GM12878 (cell line): ENCODE data around the gene ARMCX6. TPM values are rescaled to one million over a fixed set of nuclear protein-coding genes. Genes with fewer than 3 reads are reported as not detected.

Experiments used
- BCL11A ChIP-seq: IDR thresholded peaks from 2 replicates; pipeline ENCODE4 v1.6.1; 2011; ENCODE audit warnings: low read depth, low read length
- CBX3 ChIP-seq: fragments of 200-600 bp; sonication (generic); IDR thresholded peaks from 2 replicates; pipeline ENCODE4 v1.6.1; 2016; ENCODE audit warnings: low read depth, borderline replicate concordance
- CEBPB ChIP-seq, 2 experiments: fragments of 150-350 bp in 1 of 2; IDR thresholded peaks; 2 replicates each; pipeline ENCODE4 v1.6.1; 2012 to 2014; ENCODE audit warnings: low read depth in 2 of 2, low read length in 2 of 2, borderline replicate concordance in 1 of 2, inconsistent platforms in 1 of 2
- EGR1 ChIP-seq, 2 experiments: IDR thresholded peaks; 1 replicate in 1 of 2; 2 replicates in 1 of 2; pipeline ENCODE4 v1.6.1; 2011 to 2012; ENCODE audit warnings: low read depth in 2 of 2, low read length in 2 of 2, borderline replicate concordance in 1 of 2, mild to moderate bottlenecking in 1 of 2, moderate library complexity in 1 of 2
- EP300 ChIP-seq, 2 experiments: fragments of 150-350 bp in 1 of 2; IDR thresholded peaks; 2 replicates each; pipeline ENCODE4 v1.6.1; 2011 to 2012; ENCODE audit warnings: low read depth in 2 of 2, low read length in 2 of 2, borderline replicate concordance in 1 of 2, improper control_type of control experiment in 1 of 2, inconsistent platforms in 1 of 2; ENCODE audit not compliant: control insufficient read depth in 1 of 2
- ESRRA ChIP-seq: IDR thresholded peaks from 2 replicates; pipeline ENCODE4 v1.6.1; 2012; ENCODE audit warnings: mild to moderate bottlenecking, low read length, improper control_type of control experiment
- GABPA ChIP-seq: IDR thresholded peaks from 2 replicates; pipeline ENCODE4 v1.6.1; 2014; ENCODE audit warnings: antibody characterized with exemption, low read depth, mild to moderate bottlenecking, inconsistent platforms
- IKZF2 ChIP-seq, 2 experiments: fragments of 450-650 bp; IDR thresholded peaks; 2 replicates each; pipeline ENCODE4 v1.6.1; 2017; ENCODE audit warnings: mild to moderate bottlenecking in 2 of 2, moderate library complexity in 2 of 2
- KAT2A ChIP-seq: conservative IDR thresholded peaks from 2 replicates; pipeline ENCODE4 v1.6.1; 2011; ENCODE audit warnings: low read depth, low read length; ENCODE audit not compliant: control insufficient read depth
- PAX8 ChIP-seq: fragments of 450-650 bp; IDR thresholded peaks from 2 replicates; pipeline ENCODE4 v1.6.1; 2017; ENCODE audit warnings: mild to moderate bottlenecking, moderate library complexity
- POLR2AphosphoS5 ChIP-seq: IDR thresholded peaks from 2 replicates; pipeline ENCODE4 v1.6.1; 2011; ENCODE audit warnings: mild to moderate bottlenecking, low read length, inconsistent platforms
- RAD51 ChIP-seq: fragments of 450-650 bp; IDR thresholded peaks from 2 replicates; pipeline ENCODE4 v1.6.1; 2016; ENCODE audit warnings: moderate library complexity, mild to moderate bottlenecking, inconsistent platforms
- REST ChIP-seq: IDR thresholded peaks from 2 replicates; pipeline ENCODE4 v1.6.1; 2012; ENCODE audit warnings: mild to moderate bottlenecking, low read depth, low read length
- SREBF1 ChIP-seq: IDR thresholded peaks from 2 replicates; pipeline ENCODE4 v1.6.1; 2012; ENCODE audit warnings: mild to moderate bottlenecking, low read length
- STAT1 ChIP-seq: fragments of 450-650 bp; conservative IDR thresholded peaks from 2 replicates; pipeline ENCODE4 v1.6.1; 2014; ENCODE audit warnings: antibody characterized with exemption, mild to moderate bottlenecking
- WRNIP1 ChIP-seq: IDR thresholded peaks from 2 replicates; pipeline ENCODE4 v1.6.1; 2011; ENCODE audit warnings: low read depth, low read length, improper control_type of control experiment, borderline replicate concordance
- ZBED1 ChIP-seq: IDR thresholded peaks from 2 replicates; pipeline ENCODE4 v1.6.1; 2016; ENCODE audit warnings: borderline replicate concordance
- ZNF217 ChIP-seq: fragments of 450-650 bp; IDR thresholded peaks from 2 replicates; pipeline ENCODE4 v1.6.1; 2017; ENCODE audit warnings: antibody characterized with exemption, mild to moderate bottlenecking
- ZNF622 ChIP-seq: fragments of 450-650 bp; IDR thresholded peaks from 2 replicates; pipeline ENCODE4 v1.6.1; 2017; ENCODE audit warnings: mild to moderate bottlenecking, inconsistent platforms
- ZNF687 ChIP-seq: fragments of 450-650 bp; IDR thresholded peaks from 2 replicates; pipeline ENCODE4 v1.6.1; 2017; ENCODE audit warnings: mild to moderate bottlenecking, moderate library complexity
- polyA plus RNA-seq, 11 experiments: library from polyadenylated mRNA; depleted of rRNA in 4 of 11; unstranded in 6 of 11; stranded (reverse) in 5 of 11; fragments of >200 nt; fragmentation: Nextera tagmentation in 4 of 11; fragmentation: Illumina TruSeq in 1 of 11; extraction: Ambion mirVana in 4 of 11; extraction: Trizol in 1 of 11; gene quantifications; 1 replicate in 1 of 11; 2 replicates in 10 of 11; pipeline versions ENCODE4 v1.2.1 to v1.2.3, GENCODE V29; 2011 to 2016; ENCODE audit warnings: inconsistent platforms in 2 of 11, missing spikeins in 2 of 11, low read depth in 1 of 11
- total RNA-seq, 4 experiments: library from RNA; depleted of rRNA in 3 of 4; stranded (reverse); fragments of >200 nt in 3 of 4; fragmentation: Illumina TruSeq in 1 of 4; extraction: Trizol in 1 of 4; gene quantifications; 2 replicates each; pipeline versions ENCODE4 v1.2.1 to v1.2.3, GENCODE V29; 2013 to 2021
- TF ChIP-seq, protein P1 (sequence below): fragments of 450-650 bp; IDR thresholded peaks from 2 replicates; pipeline ENCODE4 v1.6.1; 2016; ENCODE audit warnings: mild to moderate bottlenecking
- TF ChIP-seq, protein P2 (sequence below): IDR thresholded peaks from 2 replicates; pipeline ENCODE4 v1.6.1; 2011; ENCODE audit warnings: mild to moderate bottlenecking, low read depth, low read length, moderate library complexity; ENCODE audit not compliant: insufficient replicate concordance

Gene ARMCX6
- total and polyA plus RNA-seq, 10 of the 15 experiments (the other 5 are each of a cell fraction or from before 2014, with no cell fraction given) = 34.7 to 72.3 (median 48.6) TPM

- no peak for TF ChIP-seq ZBED1
- TF ChIP-seq, protein P1, sequence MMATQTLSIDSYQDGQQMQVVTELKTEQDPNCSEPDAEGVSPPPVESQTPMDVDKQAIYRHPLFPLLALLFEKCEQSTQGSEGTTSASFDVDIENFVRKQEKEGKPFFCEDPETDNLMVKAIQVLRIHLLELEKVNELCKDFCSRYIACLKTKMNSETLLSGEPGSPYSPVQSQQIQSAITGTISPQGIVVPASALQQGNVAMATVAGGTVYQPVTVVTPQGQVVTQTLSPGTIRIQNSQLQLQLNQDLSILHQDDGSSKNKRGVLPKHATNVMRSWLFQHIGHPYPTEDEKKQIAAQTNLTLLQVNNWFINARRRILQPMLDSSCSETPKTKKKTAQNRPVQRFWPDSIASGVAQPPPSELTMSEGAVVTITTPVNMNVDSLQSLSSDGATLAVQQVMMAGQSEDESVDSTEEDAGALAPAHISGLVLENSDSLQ = peak; percentile 77
- TF ChIP-seq POLR2AphosphoS5 = peak; percentile 92
- TF ChIP-seq REST = no peak
- no peak for TF ChIP-seq KAT2A
- no peak for TF ChIP-seq GABPA
- no peak for TF ChIP-seq BCL11A
- TF ChIP-seq RAD51 = peak; percentile 91
- TF ChIP-seq SREBF1 = no peak
- TF ChIP-seq ZNF687 = no peak
- no peak for TF ChIP-seq ESRRA
- TF ChIP-seq CBX3 = no peak
- TF ChIP-seq EGR1 (IDR thresholded peaks at IDR 0.05; ENCODE audit: borderline replicate concordance in 1 of 2, low read depth in 2 of 2, low read length in 2 of 2) = no peak
- TF ChIP-seq WRNIP1 = no peak
- TF ChIP-seq CEBPB (IDR thresholded peaks at IDR 0.05; ENCODE audit: borderline replicate concordance in 1 of 2, low read depth in 2 of 2, low read length in 2 of 2) = no peak
- TF ChIP-seq ZNF217 = no peak
- TF ChIP-seq, protein P2, sequence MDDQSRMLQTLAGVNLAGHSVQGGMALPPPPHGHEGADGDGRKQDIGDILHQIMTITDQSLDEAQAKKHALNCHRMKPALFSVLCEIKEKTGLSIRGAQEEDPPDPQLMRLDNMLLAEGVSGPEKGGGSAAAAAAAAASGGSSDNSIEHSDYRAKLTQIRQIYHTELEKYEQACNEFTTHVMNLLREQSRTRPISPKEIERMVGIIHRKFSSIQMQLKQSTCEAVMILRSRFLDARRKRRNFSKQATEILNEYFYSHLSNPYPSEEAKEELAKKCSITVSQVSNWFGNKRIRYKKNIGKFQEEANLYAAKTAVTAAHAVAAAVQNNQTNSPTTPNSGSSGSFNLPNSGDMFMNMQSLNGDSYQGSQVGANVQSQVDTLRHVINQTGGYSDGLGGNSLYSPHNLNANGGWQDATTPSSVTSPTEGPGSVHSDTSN = no peak
- TF ChIP-seq EP300 (IDR thresholded peaks at IDR 0.05; ENCODE audit: borderline replicate concordance in 1 of 2, control insufficient read depth in 1 of 2, low read depth in 2 of 2, low read length in 2 of 2) = no peak
- no peak for TF ChIP-seq IKZF2 (IDR thresholded peaks at IDR 0.05)
- TF ChIP-seq ZNF622 = no peak
- TF ChIP-seq PAX8 = no peak
- TF ChIP-seq STAT1 = no peak
Observed at GRCh38 chrX:101659601-101660063, 41.8 kb upstream of the ARMCX6 start, which contains the start of gene ARMCX2 (continued).
